GM19395 (cell line): ENCODE data around the gene FKBP10.
"Not testable (repeated sequence)": the region's sequence is repeated elsewhere in the genome, so short reads cannot be mapped to it uniquely, and the experiment has no call there.

Source experiments
- ATAC-seq: cut with Tn5 transposase; IDR thresholded peaks from one replicate; pipeline ENCODE4 v1.9.1; 2021; ENCODE audit warnings: mild to moderate bottlenecking, moderate library complexity; ENCODE audit not compliant: unreplicated experiment

Gene FKBP10, protein sequence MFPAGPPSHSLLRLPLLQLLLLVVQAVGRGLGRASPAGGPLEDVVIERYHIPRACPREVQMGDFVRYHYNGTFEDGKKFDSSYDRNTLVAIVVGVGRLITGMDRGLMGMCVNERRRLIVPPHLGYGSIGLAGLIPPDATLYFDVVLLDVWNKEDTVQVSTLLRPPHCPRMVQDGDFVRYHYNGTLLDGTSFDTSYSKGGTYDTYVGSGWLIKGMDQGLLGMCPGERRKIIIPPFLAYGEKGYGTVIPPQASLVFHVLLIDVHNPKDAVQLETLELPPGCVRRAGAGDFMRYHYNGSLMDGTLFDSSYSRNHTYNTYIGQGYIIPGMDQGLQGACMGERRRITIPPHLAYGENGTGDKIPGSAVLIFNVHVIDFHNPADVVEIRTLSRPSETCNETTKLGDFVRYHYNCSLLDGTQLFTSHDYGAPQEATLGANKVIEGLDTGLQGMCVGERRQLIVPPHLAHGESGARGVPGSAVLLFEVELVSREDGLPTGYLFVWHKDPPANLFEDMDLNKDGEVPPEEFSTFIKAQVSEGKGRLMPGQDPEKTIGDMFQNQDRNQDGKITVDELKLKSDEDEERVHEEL

DNA sequence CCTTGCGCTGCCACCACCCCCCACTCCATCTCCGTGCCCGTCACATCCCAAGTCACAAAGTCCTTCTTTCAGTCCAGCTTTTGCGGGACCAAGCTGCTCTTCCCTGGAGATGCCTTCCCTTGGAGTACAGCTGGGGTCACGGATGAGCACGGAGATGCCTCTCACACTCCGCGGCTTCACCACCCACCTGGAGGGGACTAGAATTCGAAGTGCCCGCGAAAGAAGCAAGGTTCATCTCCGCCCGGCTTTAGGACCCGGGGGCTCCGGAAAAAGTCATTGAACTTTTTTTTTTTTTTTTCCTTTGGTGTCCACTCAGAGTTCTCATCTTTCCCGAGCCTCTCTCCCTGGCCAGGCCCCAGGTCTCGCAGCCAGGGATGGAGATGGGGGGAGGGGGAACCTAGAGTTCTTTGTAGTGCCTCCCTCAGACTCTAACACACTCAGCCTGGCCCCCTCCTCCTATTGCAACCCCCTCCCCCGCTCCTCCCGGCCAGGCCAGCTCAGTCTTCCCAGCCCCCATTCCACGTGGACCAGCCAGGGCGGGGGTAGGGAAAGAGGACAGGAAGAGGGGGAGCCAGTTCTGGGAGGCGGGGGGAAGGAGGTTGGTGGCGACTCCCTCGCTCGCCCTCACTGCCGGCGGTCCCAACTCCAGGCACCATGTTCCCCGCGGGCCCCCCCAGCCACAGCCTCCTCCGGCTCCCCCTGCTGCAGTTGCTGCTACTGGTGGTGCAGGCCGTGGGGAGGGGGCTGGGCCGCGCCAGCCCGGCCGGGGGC lies at the start of gene FKBP10:
FKBP10 (plus strand) TSS at position 624 of the 771 bp plus-strand sequence; CDS start at position 655, 31 bp downstream.
- no peak for ATAC-seq

DNA sequence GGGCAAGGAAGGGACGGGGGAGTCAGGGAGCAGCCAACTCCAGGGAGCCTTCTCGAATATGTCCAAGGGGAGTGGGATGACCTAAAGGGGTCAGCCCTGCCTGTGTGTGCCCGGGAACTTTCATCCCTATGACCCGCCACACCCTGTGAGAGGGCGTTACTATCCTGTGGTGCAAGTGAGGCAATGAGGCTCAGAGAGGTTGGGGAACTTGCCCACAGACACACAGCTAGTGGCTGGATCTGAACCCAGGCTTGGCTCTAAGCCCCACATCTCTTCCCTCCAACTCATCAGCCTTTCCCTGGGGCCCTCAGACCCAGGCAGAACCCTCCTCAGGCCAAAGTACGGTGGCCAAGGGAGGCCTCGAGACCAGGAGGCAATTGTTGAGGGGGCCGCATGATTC lies 49.5 kb upstream of the FKBP10 start:
- ATAC-seq: no peak

DNA sequence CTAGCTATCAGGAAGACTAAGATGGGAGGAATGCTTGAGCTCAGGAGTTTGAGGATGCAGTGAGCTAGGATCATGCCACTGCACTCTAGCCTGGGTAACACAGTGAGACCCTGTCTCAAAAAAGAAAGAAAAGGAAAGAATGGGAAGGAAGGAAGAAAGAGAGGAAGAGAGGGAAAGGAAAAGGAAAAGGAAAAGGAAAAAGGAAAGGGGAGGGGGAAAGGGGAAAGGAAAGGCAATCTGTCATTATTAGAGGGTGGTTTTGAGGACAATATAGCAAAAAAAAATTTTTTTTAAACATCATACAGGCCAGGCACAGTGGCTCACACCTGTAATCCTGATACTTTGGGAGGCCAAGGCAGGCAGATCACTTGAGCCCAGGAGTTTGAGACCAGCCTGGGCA lies 46.7 kb upstream of the FKBP10 start:
- ATAC-seq: no peak

DNA sequence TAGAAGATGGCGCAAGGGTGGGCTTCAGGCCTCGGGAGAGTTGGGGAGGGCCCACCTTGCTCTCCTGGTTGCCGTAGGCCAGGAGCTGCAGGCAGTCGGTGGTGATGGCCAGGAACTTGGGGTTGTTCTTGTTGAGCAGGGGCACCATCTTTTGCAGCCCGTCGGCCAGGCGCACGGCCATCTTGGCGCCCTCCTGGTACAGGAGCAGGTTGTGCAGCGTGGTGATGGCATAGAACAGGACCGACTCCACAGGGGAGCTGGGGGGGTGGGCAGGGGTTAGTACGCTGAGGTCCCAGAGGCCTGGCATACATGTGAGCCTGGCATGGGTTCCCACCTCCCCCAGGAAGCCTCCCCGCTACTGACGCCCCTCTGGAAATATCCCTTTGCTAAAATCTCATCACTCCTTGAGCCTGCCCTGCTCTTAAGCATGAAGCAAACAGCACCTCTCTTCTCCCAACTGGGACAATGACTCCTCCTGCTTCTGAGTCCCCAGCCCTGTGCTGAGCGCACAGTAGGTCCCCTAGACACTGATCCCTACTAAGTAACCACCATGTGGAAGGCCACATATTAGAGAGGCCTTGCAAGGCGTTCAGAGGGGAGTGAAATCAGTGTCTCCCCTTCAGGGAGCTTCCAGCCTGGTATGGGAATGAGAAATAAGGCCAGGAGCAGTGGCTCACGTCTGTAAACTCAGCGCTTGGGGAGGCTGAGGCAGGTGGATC lies 45.3 kb upstream of the FKBP10 start:
- ATAC-seq: no peak

DNA sequence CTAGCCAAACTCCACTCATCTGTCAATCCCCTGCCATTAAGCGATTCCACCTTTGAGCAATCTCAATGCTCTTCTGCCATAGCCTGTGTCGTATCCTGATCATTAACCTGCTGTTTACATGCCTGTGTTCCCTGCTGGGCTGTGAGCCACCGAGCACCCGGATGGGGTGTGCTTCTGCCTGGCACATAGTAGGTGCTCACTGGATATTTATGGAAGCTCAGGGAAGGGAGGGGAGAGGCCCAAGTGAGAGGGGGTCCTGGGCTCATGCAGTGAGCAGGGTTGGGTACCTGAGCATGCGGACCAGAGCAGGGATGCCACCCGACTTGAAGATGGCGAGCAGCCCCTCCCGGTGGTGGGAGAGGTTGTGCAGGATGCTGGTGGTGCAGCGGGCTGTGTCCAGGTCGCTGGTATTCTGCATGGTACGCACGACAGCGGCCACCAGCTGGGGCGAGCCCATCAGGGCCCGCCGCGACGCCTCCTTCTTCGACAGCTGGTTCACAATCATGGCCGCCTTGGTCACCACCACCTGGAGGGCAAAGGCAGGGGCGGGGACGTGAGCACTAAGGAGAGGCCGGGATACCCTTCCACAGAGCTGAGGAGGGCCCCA lies 44.0 kb upstream of the FKBP10 start:
- ATAC-seq: no peak

DNA sequence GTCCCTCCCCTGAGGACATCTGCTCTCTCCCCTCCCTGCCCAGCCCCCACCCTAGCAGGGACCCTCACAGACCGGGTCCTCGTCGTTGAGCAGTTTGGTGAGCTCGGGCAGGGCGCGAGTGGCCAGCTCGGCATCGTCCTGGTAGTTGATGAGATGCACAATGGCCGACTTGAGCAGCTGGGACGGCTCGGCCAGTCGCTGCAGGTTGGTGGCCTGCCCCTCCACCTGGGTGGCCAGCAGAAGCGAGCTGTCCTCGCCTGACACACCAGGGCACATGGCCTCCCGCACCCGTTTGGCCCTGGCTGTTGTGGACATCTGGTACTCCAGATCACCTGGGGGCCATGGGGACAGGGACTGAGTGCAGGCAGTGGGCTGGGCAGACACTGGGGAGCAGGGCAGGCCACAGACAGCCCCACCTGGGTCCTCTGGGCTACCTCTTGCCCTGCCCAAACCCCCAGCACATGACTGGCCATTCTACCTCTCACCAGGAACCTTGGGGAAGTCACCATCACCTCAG lies 43.4 kb upstream of the FKBP10 start:
- no peak for ATAC-seq

DNA sequence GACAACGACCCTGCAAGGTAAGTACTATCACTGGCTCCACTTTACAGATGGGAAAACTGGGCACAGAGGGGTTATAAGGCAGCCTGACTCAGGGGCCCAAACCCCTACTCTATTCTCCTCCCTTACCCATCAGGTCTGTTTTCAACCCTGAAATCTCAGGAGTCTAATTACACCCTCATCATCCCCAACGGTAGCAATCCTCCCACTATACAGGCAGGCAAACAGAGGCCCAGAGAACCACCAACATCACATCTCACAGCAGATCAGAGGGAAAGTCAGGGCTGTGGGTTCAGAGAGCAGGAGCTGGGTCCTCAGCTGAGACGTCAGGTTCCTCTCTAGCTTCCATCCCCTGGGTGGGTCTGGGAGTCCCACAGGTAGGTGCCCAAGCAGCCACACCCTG lies 42.8 kb upstream of the FKBP10 start:
- ATAC-seq: no peak

DNA sequence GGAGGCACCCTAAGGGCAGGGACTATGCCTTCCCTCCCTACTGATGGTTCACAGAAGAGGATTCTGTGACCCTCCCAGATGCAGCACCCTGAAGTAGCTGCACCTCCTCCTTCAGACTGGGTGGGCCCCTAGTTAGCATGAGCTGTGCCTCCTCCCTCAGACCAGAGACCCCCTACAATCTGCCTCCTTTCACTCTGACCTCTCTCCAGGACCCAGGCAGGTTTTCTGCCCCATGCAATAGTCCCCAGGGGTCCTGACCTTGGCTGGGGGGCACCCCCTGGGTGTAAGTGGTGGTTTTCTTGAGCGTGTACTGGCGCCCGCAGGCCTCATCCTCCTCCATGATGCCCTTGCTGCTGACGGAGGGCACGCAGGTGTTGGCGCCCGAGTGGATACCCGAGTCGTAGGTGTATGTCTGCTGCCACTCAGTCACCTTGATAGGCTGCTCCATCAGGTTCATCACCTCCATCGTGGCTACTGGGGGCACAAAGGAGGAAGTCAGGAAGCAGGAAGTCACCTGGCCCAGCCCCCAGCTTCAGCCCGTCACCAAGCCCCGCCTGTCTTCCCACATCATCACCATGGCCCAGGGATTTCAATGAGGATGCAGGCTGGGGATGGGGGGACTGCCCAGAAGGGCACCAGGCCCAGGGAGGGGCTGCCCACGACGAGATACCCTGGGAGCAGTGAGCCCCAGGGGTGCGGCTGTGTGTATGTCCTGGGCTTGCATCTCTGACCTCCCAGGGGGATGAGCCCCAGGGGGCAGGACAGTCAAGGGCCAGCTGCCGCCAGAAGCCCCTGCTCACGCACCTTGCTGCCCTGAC lies 41.2 kb upstream of the FKBP10 start:
- no peak for ATAC-seq

DNA sequence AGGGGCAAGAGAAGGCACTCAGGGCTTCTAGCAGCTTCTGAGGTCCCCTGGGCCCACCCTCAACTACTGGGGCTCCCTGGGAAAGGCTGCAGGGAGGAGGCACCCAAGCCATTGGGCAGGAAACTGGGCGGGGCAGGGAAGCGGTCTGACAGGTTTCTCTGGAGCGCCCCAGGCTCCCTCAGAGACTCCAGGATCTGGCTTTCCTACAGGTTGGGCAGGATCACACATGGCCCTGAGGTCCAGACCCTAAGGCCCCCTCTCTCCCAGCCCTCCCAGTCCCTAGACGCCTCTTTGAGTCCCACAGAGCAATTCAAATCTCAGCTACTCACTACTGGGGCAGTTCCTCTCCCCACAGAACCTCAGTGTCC lies 40.6 kb upstream of the FKBP10 start:
- no peak for ATAC-seq

DNA sequence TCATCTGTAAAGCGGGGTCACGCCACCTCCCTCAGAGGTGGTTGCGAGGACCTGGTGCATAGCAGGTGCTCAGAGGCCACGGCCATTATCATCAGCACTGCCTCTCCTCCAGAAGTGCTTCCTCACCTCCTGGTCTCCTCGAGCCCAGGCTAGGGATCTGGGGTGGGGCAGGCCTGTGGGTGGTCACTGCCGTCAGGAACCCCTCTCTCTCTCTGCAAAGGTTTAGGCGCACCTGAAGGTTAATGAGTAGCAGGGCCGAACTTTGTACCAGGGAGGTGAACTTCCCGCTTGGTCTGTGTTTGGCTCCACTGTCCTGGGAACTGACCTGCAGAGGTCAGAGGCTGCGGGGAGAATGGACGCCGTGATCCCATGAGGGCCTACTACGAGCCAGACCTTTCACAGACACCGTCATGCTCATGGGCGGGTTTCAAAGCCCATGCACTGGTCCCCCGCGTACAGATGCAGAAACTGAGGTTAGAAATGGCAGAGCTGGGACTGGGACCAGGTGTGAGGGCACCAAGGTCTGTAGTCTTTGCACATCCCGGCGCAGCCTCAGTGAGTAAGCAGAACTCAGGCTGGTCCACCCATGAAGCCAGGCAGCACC lies 40.1 kb upstream of the FKBP10 start:
- no peak for ATAC-seq

DNA sequence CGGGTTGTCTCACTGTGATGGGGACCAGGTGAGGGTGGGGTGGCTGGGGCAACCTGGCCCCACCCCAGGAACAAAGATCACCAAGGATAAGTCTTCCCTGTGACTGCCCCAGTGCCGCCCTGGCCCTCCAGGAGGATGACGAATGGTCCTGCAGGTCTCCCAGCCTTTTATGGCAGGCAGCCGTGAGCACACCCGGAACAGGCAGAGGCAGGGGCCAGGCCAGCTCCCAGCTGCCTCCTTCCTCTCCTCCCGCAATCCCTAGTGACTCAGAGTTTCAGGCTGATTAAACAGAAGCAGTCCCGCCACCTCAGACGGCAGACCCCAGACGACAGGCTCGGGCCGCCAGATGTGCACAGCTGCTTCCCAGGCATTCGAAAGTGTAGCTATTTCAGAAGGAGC lies 39.6 kb upstream of the FKBP10 start:
- no peak for ATAC-seq

DNA sequence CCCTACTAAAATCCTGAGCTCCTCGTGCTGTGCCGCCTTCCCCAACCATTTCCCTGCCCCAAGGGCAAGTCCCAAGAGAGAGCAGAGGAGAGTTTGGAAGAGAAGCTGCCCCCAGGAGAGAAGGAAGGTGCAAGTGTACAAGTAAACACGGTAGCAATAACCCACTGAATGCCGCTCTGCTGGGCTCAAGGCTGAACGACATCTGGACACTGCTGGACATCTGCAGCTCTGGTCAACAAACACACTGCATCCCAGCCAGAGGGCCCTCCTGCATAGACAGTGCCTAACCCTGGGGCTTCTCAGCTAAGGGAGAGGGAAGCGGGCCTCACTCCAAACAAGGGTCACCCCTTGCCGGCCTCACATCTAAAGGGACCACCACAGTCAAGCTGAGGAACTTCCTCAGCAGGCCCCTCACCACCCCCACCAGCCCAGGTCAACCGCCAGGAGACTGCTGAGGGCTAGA lies 39.0 kb upstream of the FKBP10 start:
- no peak for ATAC-seq

DNA sequence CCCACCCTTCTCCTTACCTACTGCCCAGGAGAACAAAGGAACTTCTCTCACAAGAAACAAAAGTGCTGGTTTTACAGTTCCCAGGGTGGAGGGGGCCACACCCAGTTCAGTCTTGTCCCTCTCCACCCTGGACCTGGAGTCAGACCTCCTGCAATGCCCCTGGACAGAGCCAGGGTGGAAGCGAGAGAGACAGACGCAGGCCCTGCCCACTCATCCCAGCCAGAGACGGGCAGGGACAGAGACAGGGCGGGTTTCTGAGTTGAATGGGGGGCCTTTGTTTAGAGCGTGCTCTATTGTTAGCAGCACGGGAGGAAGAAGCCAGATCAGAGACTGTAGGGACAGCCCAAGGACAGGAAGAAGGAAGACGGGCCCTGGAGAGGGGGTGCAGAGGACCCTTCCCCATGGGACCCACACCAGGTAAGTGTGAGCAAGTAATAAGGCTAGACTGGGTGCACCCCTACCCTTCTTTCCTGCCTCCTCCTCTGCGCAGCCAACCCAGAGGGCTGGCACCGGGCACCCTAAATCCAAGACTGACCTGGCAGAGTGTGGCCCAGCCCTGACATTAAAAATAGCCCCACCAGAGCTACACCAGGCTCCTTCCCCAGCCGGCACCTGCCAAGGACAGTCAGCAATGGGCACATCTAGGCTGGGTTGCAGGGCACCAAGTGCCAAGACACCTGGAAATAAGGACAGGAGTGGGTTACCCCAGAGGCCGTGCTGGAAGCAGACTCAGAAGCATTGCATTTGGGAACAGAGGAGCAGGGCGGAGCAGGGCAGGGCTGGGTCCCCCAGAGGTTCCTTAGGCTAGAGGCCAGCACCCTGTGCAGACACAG lies 37.2 kb upstream of the FKBP10 start:
- ATAC-seq: no peak

DNA sequence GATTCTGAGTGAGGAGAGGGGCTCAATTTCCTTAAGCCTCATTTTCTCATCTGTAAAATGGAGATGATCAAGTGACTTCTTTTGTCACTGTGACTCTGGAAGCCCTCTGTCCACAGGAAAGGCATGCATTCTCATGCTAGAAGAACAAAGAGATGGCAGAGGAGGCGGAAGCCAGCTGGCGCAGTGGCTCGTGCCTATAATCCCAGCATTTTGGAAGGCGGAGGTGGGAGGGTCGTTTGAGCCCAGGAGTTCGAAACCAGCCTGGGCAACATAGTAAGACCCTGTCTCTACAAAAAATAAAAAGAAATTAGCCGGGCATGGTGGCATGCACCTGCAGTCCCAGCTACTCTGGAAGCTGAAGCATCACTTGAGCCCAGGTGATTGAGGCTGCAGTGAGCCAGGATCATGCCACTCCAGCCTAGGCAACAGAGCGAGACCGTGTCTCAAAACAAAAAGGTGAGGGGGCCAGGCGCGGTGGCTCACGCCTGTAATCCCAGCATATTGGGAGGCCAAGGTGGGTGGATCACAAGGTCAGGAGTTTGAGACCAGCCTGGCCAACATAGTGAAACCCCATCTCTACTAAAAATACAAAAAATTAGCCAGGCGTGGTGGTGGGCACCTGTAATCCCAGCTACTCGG lies 36.4 kb upstream of the FKBP10 start:
- ATAC-seq: not testable (repeated sequence)

DNA sequence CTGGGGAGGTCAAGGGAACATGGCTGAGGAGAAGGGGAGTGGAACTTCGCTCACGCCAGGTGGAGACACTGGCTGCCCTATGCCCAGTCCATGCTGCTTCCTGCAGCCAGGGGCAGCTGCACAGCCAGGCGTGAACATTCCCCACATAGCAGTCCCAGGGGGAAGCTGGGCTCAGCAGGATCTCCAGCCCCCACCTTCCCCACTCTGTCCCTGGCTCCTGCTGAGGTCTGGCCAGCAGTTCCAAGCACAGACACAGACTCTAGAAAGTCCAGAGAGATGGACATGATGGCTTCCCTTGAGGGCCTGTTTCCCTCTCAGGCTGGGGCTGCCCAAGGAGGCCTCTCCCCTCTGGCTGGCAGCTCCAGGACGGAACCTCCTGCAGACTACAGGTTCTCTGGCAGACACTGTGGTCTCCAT lies 35.6 kb upstream of the FKBP10 start:
- no peak for ATAC-seq

DNA sequence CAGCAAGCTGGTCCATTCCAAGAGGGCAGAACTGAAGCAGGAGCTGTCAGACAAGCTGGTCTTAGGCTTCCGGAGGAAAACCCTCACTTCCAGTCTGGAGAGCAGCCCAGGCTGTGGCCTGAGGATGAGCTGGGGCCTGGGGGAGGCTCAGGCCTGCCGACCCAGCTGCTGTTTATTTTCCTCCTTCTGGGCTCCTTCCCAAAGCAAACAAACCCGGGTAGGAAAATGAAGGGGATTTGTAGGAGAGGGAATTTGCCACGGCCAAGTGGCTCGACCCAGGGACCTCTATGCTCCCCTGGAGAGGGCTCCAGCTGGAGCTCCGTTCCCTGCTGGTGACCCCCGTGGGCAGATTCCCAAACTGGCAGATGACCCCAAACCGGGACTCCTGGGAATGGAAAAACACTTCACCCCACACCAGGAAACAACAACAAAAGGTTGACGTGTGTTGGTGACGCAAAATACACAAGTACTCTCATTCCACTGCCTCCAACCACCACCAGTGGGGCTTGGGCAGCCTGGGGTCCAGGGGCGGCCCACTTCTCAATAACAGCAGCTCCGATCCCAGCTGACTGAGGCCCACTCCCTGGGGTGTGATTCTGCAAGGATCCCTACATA lies 35.1 kb upstream of the FKBP10 start:
- no peak for ATAC-seq

DNA sequence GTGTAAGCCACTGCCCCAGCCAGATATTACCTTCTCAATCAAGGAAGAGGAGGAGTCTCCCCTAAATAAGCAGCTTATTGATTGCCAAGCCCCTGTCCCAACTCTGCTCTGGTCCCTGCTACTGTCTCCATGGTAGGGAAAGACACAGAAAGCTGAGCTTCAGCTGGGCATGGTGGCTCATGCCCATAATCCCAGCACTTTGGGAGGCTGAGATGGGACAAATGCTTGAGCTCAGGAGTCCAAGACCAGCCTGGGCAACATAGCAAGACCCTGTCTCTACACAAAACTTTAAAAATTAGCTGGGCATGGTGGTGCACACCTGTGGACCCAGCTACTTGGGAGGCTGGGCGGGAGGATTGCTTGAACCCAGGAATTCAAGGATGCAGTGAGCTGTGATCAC lies 32.9 kb upstream of the FKBP10 start:
- ATAC-seq: no peak
